Brain microvascular endothelial cell (primary cell): ENCODE data around the gene LRMDA.

Experiments
- DNase-seq: peaks from one replicate; pipeline ENCODE4 v3.0.0-alpha.2; 2020
- H3K27ac ChIP-seq: fragments of 250-450 bp; sonication (Bioruptor Pico); 2 replicates; pipeline ENCODE4 v1.5.1; 2020; ENCODE audit warnings: mild to moderate bottlenecking, moderate library complexity
- H3K27me3 ChIP-seq: fragments of 250-450 bp; sonication (Bioruptor Pico); replicated peaks from 2 replicates; pipeline ENCODE4 v1.5.1; 2020; ENCODE audit warnings: mild to moderate bottlenecking
- H3K36me3 ChIP-seq: fragments of 250-450 bp; sonication (Bioruptor Pico); replicated peaks from 2 replicates; pipeline ENCODE4 v1.5.1; 2020; ENCODE audit warnings: mild to moderate bottlenecking
- H3K4me3 ChIP-seq: 2 replicates; pipeline ENCODE4 v1.5.1; 2011; ENCODE audit warnings: low read depth, mild to moderate bottlenecking, control low read depth, low read length, moderate library complexity
- CTCF ChIP-seq: IDR thresholded peaks from 2 replicates; pipeline ENCODE4 v1.5.1; 2011; ENCODE audit warnings: low read depth, mild to moderate bottlenecking, moderate library complexity, low read length, control low read depth, inconsistent platforms; ENCODE audit errors: missing control alignments
- in situ Hi-C: cut with HindIII; loops from 2 replicates; pipeline ENCODE4 v1.10.0; 2017; ENCODE audit warnings: low sequenced_read_pairs, low pct_ligation_motif_present

Gene LRMDA

GRCh38 chr10:76302481-76302880 lies 871.1 kb downstream of the LRMDA start:
- no peak for TF ChIP-seq CTCF
- Histone ChIP-seq H3K36me3 (no peaks in the 10 kb centered on the region), H3K27me3 (no peaks in the 10 kb centered on the region), H3K4me3 (no peak overlapping the region), H3K27ac (no peak overlapping the region)
- in situ Hi-C loops: no loop called here
- no peak for DNase-seq

- Histone ChIP-seq H3K27ac (no peak overlapping the region), H3K4me3 (no peak overlapping the region), H3K27me3 (no peaks in the 10 kb centered on the region), H3K36me3 (no peaks in the 10 kb centered on the region)
- in situ Hi-C loops: no loop called here
- no peak for TF ChIP-seq CTCF
- no peak for DNase-seq
These were observed 871.7 kb downstream of the LRMDA start for GRCh38 chr10:76302961-76303630.

- peak; percentile 78 for DNase-seq
- in situ Hi-C loops: no loop called here
- H3K4me3 ChIP-seq: no peak overlapping the region
- H3K36me3 ChIP-seq: no peaks in the 10 kb centered on the region
- H3K27ac ChIP-seq: no peak overlapping the region
- TF ChIP-seq CTCF: peak; percentile 84
- no peaks in the 10 kb centered on the region for H3K27me3 ChIP-seq
These were observed 872.4 kb downstream of the LRMDA start for GRCh38 chr10:76303682-76304316.

GRCh38 chr10:76305930-76306615 lies 874.6 kb downstream of the LRMDA start:
- DNase-seq: no peak
- Histone ChIP-seq H3K27ac (no peak overlapping the region), H3K36me3 (no peaks in the 10 kb centered on the region), H3K4me3 (no peak overlapping the region), H3K27me3 (no peaks in the 10 kb centered on the region)
- in situ Hi-C loops: no loop called here
- no peak for TF ChIP-seq CTCF

- no peak overlapping the region for H3K27ac ChIP-seq
- peak; percentile 38 for DNase-seq
- H3K36me3 ChIP-seq: no peaks in the 10 kb centered on the region
- in situ Hi-C loops: no loop called here
- TF ChIP-seq CTCF: no peak
- no peak overlapping the region for H3K4me3 ChIP-seq
- no peaks in the 10 kb centered on the region for H3K27me3 ChIP-seq
These were observed 875.4 kb downstream of the LRMDA start for GRCh38 chr10:76306856-76307255.
